ENCODE measurements around the gene PPP2R1A. TPM values are rescaled to one million over a fixed set of nuclear protein-coding genes. Genes with fewer than 3 reads are reported as not detected.

The PPP2R1A gene
- total RNA-seq, 1 donor from 2014 or later: 218 TPM

DNA sequence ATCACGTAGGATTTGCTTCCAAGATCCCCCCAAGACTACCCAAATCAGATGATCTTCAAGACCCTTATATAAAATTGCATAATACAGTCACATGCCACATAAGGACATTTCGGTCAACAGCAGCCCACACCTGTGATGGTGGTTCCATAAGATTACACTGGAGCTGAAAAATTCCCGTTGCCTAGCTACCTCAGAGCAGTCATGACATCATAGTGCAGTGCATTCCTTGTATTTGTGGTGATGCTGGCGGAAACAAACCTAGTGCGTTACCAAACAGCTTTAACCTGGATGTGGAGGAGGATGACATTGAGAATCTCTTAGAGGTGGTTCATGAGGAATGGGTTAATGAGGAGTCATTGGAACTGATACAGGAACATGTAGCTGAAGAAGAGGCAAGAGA, 84.3 kb downstream of the PPP2R1A start:
- Mint-ChIP-seq H3K27me3 (ENCODE audit: low read depth) (no peaks in the 10 kb centered on the region), H3K4me3 (ENCODE audit: low read depth) (no peak overlapping the region), H3K9me3 (peaks cover 71% of the 10 kb centered on the region), H3K27ac (no peak overlapping the region), H3K36me3 (ENCODE audit: low read depth) (peaks cover 89% of the 10 kb centered on the region), H3K4me1 (ENCODE audit: low read depth) (peaks cover 13% of the 10 kb centered on the region)
- intact Hi-C loops (cut with micrococcal nuclease): no loop called here
- DNase-seq (ENCODE audit: low spot score): no peak

DNA sequence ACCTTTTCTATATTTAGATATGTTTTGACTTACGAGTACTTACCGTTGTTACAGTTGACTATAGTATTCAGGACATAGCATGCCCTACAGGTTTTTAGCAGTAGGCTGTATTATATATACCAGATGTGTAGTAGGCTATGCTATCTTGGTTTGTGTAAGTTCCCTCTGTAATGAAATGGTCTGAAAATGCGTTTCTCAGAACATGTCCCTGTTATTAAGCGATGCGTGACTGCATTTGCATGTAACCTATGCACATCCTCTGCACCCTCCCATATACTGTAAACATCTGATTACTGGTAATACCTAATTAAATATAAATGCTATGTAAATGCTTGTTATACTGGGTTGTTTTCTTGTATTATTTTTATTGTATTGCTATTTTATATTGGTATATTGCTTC, 86.1 kb downstream of the PPP2R1A start:
- no peak overlapping the region for H3K4me3 Mint-ChIP-seq (ENCODE audit: low read depth)
- DNase-seq (ENCODE audit: low spot score): no peak
- H3K4me1 Mint-ChIP-seq (ENCODE audit: low read depth): peaks cover 6% of the 10 kb centered on the region
- H3K27ac Mint-ChIP-seq: no peak overlapping the region
- H3K27me3 Mint-ChIP-seq (ENCODE audit: low read depth): no peaks in the 10 kb centered on the region
- H3K9me3 Mint-ChIP-seq: peaks cover 65% of the 10 kb centered on the region
- intact Hi-C loops (cut with micrococcal nuclease): no loop called here
- H3K36me3 Mint-ChIP-seq (ENCODE audit: low read depth): peaks cover 88% of the 10 kb centered on the region

DNA sequence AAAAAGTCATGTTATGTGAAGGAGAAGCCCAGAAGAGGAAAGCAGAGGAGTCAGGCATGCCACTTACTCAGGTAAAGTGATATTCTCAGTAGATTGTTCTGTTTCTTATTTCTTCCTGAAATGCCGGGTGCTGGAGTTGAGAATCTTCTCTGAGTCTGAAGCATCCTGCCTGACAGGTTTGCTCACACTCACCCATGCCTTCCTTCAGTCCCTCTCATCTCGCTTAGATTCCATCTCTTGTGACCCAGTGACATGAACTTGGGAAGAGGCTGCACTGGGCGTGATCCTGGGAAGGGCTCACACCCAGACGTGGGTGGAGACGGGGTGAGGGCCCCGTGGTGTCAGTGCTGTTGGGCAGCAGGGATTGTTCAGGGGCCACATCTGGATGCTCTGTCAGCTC, 87.6 kb downstream of the PPP2R1A start:
- Mint-ChIP-seq H3K9me3 (peaks cover 69% of the 10 kb centered on the region), H3K27me3 (ENCODE audit: low read depth) (no peaks in the 10 kb centered on the region), H3K4me3 (ENCODE audit: low read depth) (no peak overlapping the region), H3K27ac (no peak overlapping the region), H3K36me3 (ENCODE audit: low read depth) (peaks cover 90% of the 10 kb centered on the region), H3K4me1 (ENCODE audit: low read depth) (peaks cover 4% of the 10 kb centered on the region)
- no peak for DNase-seq (ENCODE audit: low spot score)
- intact Hi-C loops (cut with micrococcal nuclease): no loop called here

Other genes with a start within 250 kb of the PPP2R1A start
- 9.1 and 9.2 TPM in 2 replicates for gene ZNF350, start 203.2 kb upstream of the PPP2R1A start, total RNA-seq
- 6.3 and 6.7 TPM in 2 replicates for gene ZNF615, start 181.8 kb upstream of the PPP2R1A start, total RNA-seq
- 9.2 and 9.6 TPM in 2 replicates for gene ZNF614, start 161.7 kb upstream of the PPP2R1A start, total RNA-seq
- gene ZNF432, start 141.2 kb upstream of the PPP2R1A start, total RNA-seq: 13.3 and 15.5 TPM in 2 replicates
- gene ZNF841, start 94.3 kb upstream of the PPP2R1A start, total RNA-seq: 13.2 and 15.0 TPM in 2 replicates
- 6.6 and 8.5 TPM in 2 replicates for gene ZNF616, start 50.1 kb upstream of the PPP2R1A start, total RNA-seq
- 7.2 and 8.8 TPM in 2 replicates for gene ZNF836, start 18.4 kb upstream of the PPP2R1A start, total RNA-seq
- 15.9 and 18.2 TPM in 2 replicates for gene ZNF766, start 79.5 kb downstream of the PPP2R1A start, total RNA-seq
- 3.2 and 3.6 TPM in 2 replicates for gene ZNF480, start 107.1 kb downstream of the PPP2R1A start, total RNA-seq
- gene ZNF610, start 146.2 kb downstream of the PPP2R1A start, total RNA-seq: 0.50 and 1.1 TPM in 2 replicates
- gene ZNF880, start 179.9 kb downstream of the PPP2R1A start, total RNA-seq: 8.1 and 10.0 TPM in 2 replicates
- gene ZNF528, start 207.8 kb downstream of the PPP2R1A start, total RNA-seq: 5.2 and 5.5 TPM in 2 replicates
- not detected in 2 replicates for gene ZNF534, start 239.1 kb downstream of the PPP2R1A start, total RNA-seq

Data from activated T-helper 2 cell treated with anti-CD3 and anti-CD28 coated beads, Interferon-gamma antibody, Interleukin-2, Interleukin-4, amounts not matched to agents 10 μg/mL and 5 μg/mL and 100 μg/mL, durations not matched to agents 14 hours and 24 hours and 36 hours (primary cell).